PFSK-1 (cell line): ENCODE measurements around the gene ACR.

Experiments
- FOXP2 ChIP-seq: optimal IDR thresholded peaks from 2 replicates; pipeline ENCODE3; 2011; ENCODE audit warnings: borderline replicate concordance, control low read depth, inconsistent platforms; ENCODE audit not compliant: insufficient read depth; ENCODE audit errors: extremely low read length, extremely low read depth
- POLR2AphosphoS5 ChIP-seq: IDR thresholded peaks from 2 replicates; pipeline ENCODE4 v1.6.1; 2012; ENCODE audit warnings: low read depth, mild to moderate bottlenecking, control low read depth, low read length, moderate library complexity
- REST ChIP-seq, 2 experiments: IDR thresholded peaks; 2 replicates each; pipeline versions ENCODE4 v1.6.1 to v1.8.0; 2011 to 2012; ENCODE audit warnings: low read depth in 2 of 2, low read length in 2 of 2, control low read depth in 1 of 2, inconsistent platforms in 1 of 2, mild to moderate bottlenecking in 1 of 2, moderate library complexity in 1 of 2; ENCODE audit not compliant: insufficient read depth in 1 of 2
- SIN3A ChIP-seq: IDR thresholded peaks from 2 replicates; pipeline ENCODE4 v1.6.1; 2012; ENCODE audit warnings: mild to moderate bottlenecking, low read length, moderate library complexity, borderline replicate concordance; ENCODE audit not compliant: insufficient read depth
- TAF1 ChIP-seq: IDR thresholded peaks from 2 replicates; pipeline ENCODE4 v1.6.1; 2012; ENCODE audit warnings: low read length, control low read depth, borderline replicate concordance; ENCODE audit not compliant: insufficient read depth

Gene ACR

GRCh38 chr22:50739894-50740293 lies 1.9 kb downstream of the ACR start:
- TF ChIP-seq POLR2AphosphoS5 (no peak), TAF1 (no peak), SIN3A (no peak), REST (IDR thresholded peaks at IDR 0.05; ENCODE audit: insufficient read depth in 1 of 2, low read depth in 2 of 2, low read length in 2 of 2) (no peak), FOXP2 (no peak)

GRCh38 chr22:50783033-50783879 lies 45.3 kb downstream of the ACR start, which contains the start of gene RABL2B:
TSS of gene RABL2B (minus strand) at chr22:50783636. CDS start at chr22:50782294, 1,342 bp downstream.
- peak; percentile 93; the same call in 1 of the 2 replicates for TF ChIP-seq SIN3A
- TF ChIP-seq POLR2AphosphoS5 = 0 out of 2 replicates have a peak, but pooled peaks have one; percentile 24
